ENCODE results near the gene KDF1.
"Not testable (repeated sequence)": the region's sequence is repeated elsewhere in the genome, so short reads cannot be mapped to it uniquely, and the experiment has no call there.

DNA sequence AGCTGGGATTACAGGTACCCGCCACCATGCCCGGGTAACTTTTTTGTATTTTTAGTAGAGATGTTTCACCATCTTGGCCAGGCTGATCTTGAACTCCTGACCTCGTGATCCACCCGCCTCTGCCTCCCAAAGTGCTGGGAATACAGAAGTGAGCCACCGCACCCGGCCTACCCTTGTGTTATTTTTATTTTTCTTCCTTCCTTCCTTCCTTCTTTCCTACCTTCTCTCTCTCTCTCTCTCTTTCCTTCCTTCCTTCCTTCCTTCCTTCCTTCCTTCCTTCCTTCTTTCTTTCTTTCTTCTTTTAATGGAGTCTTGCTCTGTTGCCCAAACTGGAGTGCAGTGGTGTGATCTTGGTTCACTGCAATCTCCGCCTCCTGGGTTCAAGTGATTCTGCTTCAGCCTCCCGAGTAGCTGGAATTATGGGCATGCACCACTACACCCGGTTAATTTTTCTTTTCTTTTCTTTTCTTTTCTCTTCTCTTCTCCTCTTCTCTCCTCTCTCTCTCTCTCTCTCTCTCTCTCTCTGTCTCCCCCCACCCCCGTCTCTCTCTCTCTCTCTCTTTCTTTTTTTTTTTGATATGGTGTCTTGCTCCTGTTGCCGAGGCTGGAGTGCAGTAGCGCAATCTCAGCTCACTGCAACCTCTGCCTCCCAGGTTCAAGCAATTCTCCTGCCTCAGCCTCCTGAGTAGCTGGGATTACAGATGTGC, 29.3 kb upstream of the KDF1 start:
- TF ChIP-seq, protein P1, sequence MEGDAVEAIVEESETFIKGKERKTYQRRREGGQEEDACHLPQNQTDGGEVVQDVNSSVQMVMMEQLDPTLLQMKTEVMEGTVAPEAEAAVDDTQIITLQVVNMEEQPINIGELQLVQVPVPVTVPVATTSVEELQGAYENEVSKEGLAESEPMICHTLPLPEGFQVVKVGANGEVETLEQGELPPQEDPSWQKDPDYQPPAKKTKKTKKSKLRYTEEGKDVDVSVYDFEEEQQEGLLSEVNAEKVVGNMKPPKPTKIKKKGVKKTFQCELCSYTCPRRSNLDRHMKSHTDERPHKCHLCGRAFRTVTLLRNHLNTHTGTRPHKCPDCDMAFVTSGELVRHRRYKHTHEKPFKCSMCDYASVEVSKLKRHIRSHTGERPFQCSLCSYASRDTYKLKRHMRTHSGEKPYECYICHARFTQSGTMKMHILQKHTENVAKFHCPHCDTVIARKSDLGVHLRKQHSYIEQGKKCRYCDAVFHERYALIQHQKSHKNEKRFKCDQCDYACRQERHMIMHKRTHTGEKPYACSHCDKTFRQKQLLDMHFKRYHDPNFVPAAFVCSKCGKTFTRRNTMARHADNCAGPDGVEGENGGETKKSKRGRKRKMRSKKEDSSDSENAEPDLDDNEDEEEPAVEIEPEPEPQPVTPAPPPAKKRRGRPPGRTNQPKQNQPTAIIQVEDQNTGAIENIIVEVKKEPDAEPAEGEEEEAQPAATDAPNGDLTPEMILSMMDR (IDR thresholded peaks at IDR 0.05): not testable (repeated sequence)
- TF ChIP-seq EP300, POLR2A, POLR2AphosphoS5 (IDR thresholded peaks at IDR 0.05): not testable (repeated sequence)

Data from gastroesophageal sphincter (tissue), 3 donors.